Esophagus muscularis mucosa (tissue), 4 donors: ENCODE results near the gene SLC38A9. TPM values are rescaled to one million over a fixed set of nuclear protein-coding genes. Genes with fewer than 3 reads are reported as not detected.

ENCODE experiments used
- DNase-seq: peaks from one replicate; pipeline ENCODE4 v3.0.0-alpha.2; 2017; ENCODE audit errors: extremely low spot score
- H3K27ac ChIP-seq, 4 donors: fragments of 200-600 bp; sonication (generic); replicated peaks in 1 of 4; 1 replicate in 3 of 4; 2 replicates in 1 of 4; pipeline ENCODE4 v1.5.1; 2016 to 2019; ENCODE audit warnings: mild to moderate bottlenecking in 1 of 4
- H3K27me3 ChIP-seq, 4 donors: fragments of 200-600 bp; sonication (generic); one replicate each; pipeline versions ENCODE4 v1.5.1 to v1.6.0; 2016 to 2019
- H3K36me3 ChIP-seq, 4 donors: fragments of 200-600 bp; sonication (generic); one replicate each; pipeline ENCODE4 v1.5.1; 2016 to 2019
- H3K4me1 ChIP-seq, 4 donors: fragments of 200-600 bp; sonication (generic); one replicate each; pipeline ENCODE4 v1.5.1; 2016 to 2019
- H3K4me3 ChIP-seq, 4 donors: fragments of 200-600 bp; sonication (generic); 1 replicate in 2 of 4; 2 replicates in 2 of 4; pipeline ENCODE4 v1.5.1; 2016 to 2019; ENCODE audit warnings: mild to moderate bottlenecking in 4 of 4, moderate library complexity in 1 of 4
- H3K9me3 ChIP-seq, 4 donors: fragments of 200-600 bp; sonication (generic); 1 replicate in 3 of 4; 2 replicates in 1 of 4; pipeline ENCODE4 v1.5.1; 2016 to 2019
- EP300 ChIP-seq: sonication (generic); formaldehyde crosslinking; IDR thresholded peaks from one replicate; pipeline ENCODE4 v1.6.1; 2017; ENCODE audit warnings: antibody characterized with exemption
- POLR2A ChIP-seq: fragments of 450-650 bp; IDR thresholded peaks from one replicate; pipeline ENCODE4 v1.6.1; 2017; ENCODE audit warnings: antibody characterized with exemption, moderate library complexity, mild to moderate bottlenecking, low read depth
- POLR2AphosphoS5 ChIP-seq, 2 donors: sonication (generic); formaldehyde crosslinking; IDR thresholded peaks; one replicate each; pipeline ENCODE4 v1.6.1; 2017; ENCODE audit warnings: antibody characterized with exemption in 2 of 2
- WGBS: methylation state at CpG from one replicate; pipeline ENCODE4 v1.1.5; 2018; 5-methylcytosine and 5-hydroxymethylcytosine counted together
- intact Hi-C: fragments of 100-400 bp; cut with DNase I; formaldehyde crosslinking; loops from one replicate; pipeline ENCODE4 v1.15.1; 2023
- small RNA-seq, 3 donors: library from RNA; depleted of rRNA; stranded (forward); fragments of <200 nt; gene quantifications; one replicate each; pipeline ENCODE3, GENCODE V24; 2016
- total RNA-seq, 4 donors: library from RNA; depleted of rRNA; stranded (reverse); fragments of >200 nt; gene quantifications; one replicate each; pipeline versions ENCODE4 v1.1.0 to v1.2.1, GENCODE V29; 2016
- TF ChIP-seq, protein P1 (sequence below), 3 experiments: fragments of 200-600 bp in 2 of 3; fragments of 450-650 bp in 1 of 3; sonication (generic) in 2 of 3; IDR thresholded peaks; one replicate each; pipeline ENCODE4 v1.5.1; 2017 to 2019; ENCODE audit warnings: antibody characterized with exemption in 3 of 3, mild to moderate bottlenecking in 2 of 3, moderate library complexity in 1 of 3

SLC38A9 gene
- total RNA-seq, 4 donors from 2014 or later, result 10.0 to 12.3 (median 11.0) TPM

DNA sequence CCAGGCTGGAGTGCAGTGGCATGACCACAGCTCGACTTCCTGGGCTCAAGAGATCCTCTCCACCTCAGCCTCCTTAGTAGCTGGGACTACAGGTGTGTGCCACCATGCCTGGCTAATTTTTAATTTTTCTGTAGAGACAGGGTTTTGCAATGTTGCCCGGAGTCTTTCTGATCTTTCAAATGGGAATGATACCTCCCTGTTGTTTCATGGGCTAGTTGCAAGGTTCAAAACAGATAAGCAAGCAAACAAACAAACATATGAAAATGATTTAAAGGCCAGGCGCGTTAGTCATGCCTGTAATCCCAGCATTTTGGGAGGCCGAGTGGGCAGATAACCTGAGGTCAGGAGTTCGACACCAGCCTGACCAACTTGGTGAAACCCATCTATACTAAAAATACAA, 132.1 kb downstream of the SLC38A9 start:
- Histone ChIP-seq H3K27me3 (no peaks in the 10 kb centered on the region), H3K27ac (no peak overlapping the region), H3K4me1 (peaks cover 33 to 47% (median 42%) of the 10 kb centered on the region in 4 donors), H3K36me3 (no peaks in the 10 kb centered on the region), H3K9me3 (no peaks in the 10 kb centered on the region), H3K4me3 (no peak overlapping the region)
- intact Hi-C loops, result no loop called here
- DNase-seq, result no peak
- TF ChIP-seq POLR2AphosphoS5 (IDR thresholded peaks at IDR 0.05) (no peak), EP300 (no peak), POLR2A (no peak)
- TF ChIP-seq, protein P1, sequence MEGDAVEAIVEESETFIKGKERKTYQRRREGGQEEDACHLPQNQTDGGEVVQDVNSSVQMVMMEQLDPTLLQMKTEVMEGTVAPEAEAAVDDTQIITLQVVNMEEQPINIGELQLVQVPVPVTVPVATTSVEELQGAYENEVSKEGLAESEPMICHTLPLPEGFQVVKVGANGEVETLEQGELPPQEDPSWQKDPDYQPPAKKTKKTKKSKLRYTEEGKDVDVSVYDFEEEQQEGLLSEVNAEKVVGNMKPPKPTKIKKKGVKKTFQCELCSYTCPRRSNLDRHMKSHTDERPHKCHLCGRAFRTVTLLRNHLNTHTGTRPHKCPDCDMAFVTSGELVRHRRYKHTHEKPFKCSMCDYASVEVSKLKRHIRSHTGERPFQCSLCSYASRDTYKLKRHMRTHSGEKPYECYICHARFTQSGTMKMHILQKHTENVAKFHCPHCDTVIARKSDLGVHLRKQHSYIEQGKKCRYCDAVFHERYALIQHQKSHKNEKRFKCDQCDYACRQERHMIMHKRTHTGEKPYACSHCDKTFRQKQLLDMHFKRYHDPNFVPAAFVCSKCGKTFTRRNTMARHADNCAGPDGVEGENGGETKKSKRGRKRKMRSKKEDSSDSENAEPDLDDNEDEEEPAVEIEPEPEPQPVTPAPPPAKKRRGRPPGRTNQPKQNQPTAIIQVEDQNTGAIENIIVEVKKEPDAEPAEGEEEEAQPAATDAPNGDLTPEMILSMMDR (IDR thresholded peaks at IDR 0.05), result no peak
- 97% methylated on average over 6 of the region's 6 CpGs for WGBS

DNA sequence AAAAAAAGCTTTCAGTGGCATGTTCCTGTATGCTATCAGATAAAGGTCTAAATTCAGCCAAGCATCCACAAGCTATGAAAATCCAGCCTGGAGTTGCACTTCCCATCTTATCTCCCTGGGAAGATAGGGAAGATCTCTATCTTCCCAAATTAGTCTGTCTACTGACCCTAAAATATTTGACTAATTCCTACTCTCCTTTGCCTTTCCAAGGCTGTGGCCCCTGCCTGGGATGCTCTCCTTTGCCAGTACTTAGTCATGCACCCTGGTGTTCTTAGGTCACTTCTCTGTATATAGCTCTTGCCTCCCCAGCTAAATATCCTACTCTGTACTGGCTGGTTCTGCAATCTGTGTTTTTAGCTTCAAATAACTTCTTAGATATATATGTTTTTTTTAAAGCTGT, 133.4 kb downstream of the SLC38A9 start:
- Histone ChIP-seq H3K4me1 (peaks cover 33 to 41% (median 36%) of the 10 kb centered on the region in 4 donors), H3K27me3 (no peaks in the 10 kb centered on the region), H3K4me3 (no peak overlapping the region), H3K36me3 (no peaks in the 10 kb centered on the region), H3K27ac (peak overlapping the region in 2 of 4 donors; percentile 66 to 71), H3K9me3 (no peaks in the 10 kb centered on the region)
- TF ChIP-seq EP300, result no peak
- TF ChIP-seq, protein P1 (IDR thresholded peaks at IDR 0.05), result no peak
- TF ChIP-seq POLR2A, result no peak
- no peak for TF ChIP-seq POLR2AphosphoS5 (IDR thresholded peaks at IDR 0.05)
- intact Hi-C loops, result no loop called here
- DNase-seq, result no peak

DNA sequence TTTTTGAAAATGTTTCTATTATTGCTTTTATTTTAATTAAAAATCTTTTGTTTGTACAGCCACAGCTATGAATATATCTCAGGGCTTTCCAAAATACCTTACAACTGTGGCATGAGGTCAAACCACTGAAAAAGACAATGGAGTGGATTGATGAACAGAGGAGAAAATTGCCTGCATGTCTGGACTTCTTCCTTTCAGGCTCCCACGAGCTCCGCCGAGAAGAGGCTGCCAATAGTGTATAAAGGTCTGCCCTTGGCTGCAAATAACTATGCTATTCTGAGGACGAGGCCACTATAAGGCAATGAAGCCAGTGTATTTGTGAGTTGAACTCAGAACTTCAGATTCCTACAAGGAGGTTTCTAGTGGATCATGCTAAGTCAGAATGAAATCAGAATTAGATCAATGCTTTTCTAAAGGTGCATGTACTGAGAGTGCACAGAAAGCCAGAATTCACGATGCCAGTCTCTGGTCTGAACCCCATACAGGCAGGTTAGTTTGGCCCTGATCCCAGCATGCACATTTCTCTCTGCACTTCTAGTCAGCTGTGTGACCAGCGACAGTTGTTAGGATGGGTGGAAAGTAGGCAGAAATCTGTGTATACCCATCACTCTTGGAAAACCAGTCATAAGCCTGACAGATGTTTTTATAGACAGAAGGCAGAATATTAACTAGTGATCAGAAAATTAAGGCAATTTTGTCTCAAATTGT, 134.6 kb downstream of the SLC38A9 start:
- intact Hi-C loops, result no loop called here
- H3K9me3 ChIP-seq, result no peaks in the 10 kb centered on the region
- H3K4me1 ChIP-seq, result peaks cover 33 to 41% (median 36%) of the 10 kb centered on the region in 4 donors
- H3K4me3 ChIP-seq, result no peak overlapping the region
- no peaks in the 10 kb centered on the region for H3K27me3 ChIP-seq
- no peaks in the 10 kb centered on the region for H3K36me3 ChIP-seq
- 23% methylated on average over 6 of the region's 6 CpGs for WGBS
- H3K27ac ChIP-seq, result peak overlapping the region; percentile 40 to 71 (median 56)
- no peak for DNase-seq
- TF ChIP-seq POLR2A (no peak), POLR2AphosphoS5 (IDR thresholded peaks at IDR 0.05) (peak; percentile 50)

DNA sequence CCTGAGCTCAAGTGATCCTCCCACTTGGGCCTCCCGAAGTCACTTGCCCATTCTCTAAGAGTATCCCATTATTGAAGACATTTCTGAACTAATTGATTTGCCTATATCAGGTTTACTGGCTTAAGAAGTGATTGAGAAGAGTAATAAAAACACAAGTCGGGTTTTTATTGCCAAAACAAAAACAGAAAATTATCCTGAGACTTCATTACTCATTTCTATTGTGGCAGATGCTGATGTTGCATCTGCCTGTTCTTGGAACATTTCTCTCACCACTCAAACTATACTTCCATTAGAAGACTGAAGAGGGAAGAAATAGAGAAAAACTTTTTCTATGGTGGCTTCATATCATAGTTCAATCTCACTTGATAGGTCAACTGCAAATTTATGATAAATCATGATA, 135.5 kb downstream of the SLC38A9 start:
- intact Hi-C loops, result no loop called here
- no peaks in the 10 kb centered on the region for H3K27me3 ChIP-seq
- H3K9me3 ChIP-seq, result no peaks in the 10 kb centered on the region

More for the DNA sequence above, 135.5 kb downstream of the SLC38A9 start:
- Histone ChIP-seq H3K4me1 (peaks cover 33 to 37% (median 34%) of the 10 kb centered on the region in 4 donors), H3K27ac (peak overlapping the region; percentile 40 to 71 (median 56)), H3K36me3 (no peaks in the 10 kb centered on the region), H3K4me3 (no peak overlapping the region)
- 60% methylated on average over 2 of the region's 2 CpGs for WGBS
- TF ChIP-seq POLR2AphosphoS5 (IDR thresholded peaks at IDR 0.05), result no peak
- no peak for TF ChIP-seq POLR2A
- TF ChIP-seq EP300, result no peak
- TF ChIP-seq, protein P1 (IDR thresholded peaks at IDR 0.05), result no peak
- DNase-seq, result no peak

Small RNA genes within 50 kb of the gene (small RNA-seq; reads per million reads assigned to genes)
- gene AC016632.1, result 0 reads per million in 3 donors

Other genes with a start within 250 kb of the SLC38A9 start
- 100 to 1,000 TPM; 186 to 306 (median 241) TPM for gene PLPP1, start 177.4 kb downstream of the SLC38A9 start, total RNA-seq
- gene DDX4, start 25.7 kb upstream of the SLC38A9 start, total RNA-seq, result not detected
- under 1 TPM in 2 of 4 donors, not detected in 2; 0.17 to 0.29 TPM for gene IL31RA, start 139.0 kb upstream of the SLC38A9 start, total RNA-seq